ENCODE measurements around the gene BMPER.

BMPER gene

GRCh38 chr7:34111031-34111430, 205.7 kb downstream of the BMPER start:
- Histone ChIP-seq H3K27ac (ENCODE audit: low read depth, low read length, severe bottlenecking) (no peak overlapping the region), H3K36me3 (ENCODE audit: control insufficient read depth, insufficient read depth, low read length) (peaks cover 27% of the 10 kb centered on the region), H3K4me1 (ENCODE audit: control insufficient read depth, insufficient read depth, low read length, poor library complexity, severe bottlenecking) (no peaks in the 10 kb centered on the region), H3K9me3 (ENCODE audit: control insufficient read depth, low read length) (peaks cover 5% of the 10 kb centered on the region), H3K4me3 (ENCODE audit: extremely low read depth, insufficient read depth, low read length, poor library complexity, severe bottlenecking) (no peak overlapping the region)
- WGBS, 2 experiments (ENCODE audit: insufficient coverage in 2 of 2): 96 to 100% methylated on average over 3 of the region's 3 CpGs

GRCh38 chr7:34115503-34115902, 210.2 kb downstream of the BMPER start:
- Histone ChIP-seq H3K36me3 (ENCODE audit: control insufficient read depth, insufficient read depth, low read length) (peaks cover 11% of the 10 kb centered on the region), H3K4me1 (ENCODE audit: control insufficient read depth, insufficient read depth, low read length, poor library complexity, severe bottlenecking) (no peaks in the 10 kb centered on the region), H3K9me3 (ENCODE audit: control insufficient read depth, low read length) (peaks cover 5% of the 10 kb centered on the region), H3K4me3 (ENCODE audit: extremely low read depth, insufficient read depth, low read length, poor library complexity, severe bottlenecking) (no peak overlapping the region), H3K27ac (ENCODE audit: low read depth, low read length, severe bottlenecking) (no peak overlapping the region)
- WGBS, 2 experiments (ENCODE audit: insufficient coverage in 2 of 2): no CpG with 5 or more reads among the region's 1 CpG

- Histone ChIP-seq H3K4me3 (ENCODE audit: extremely low read depth, insufficient read depth, low read length, poor library complexity, severe bottlenecking) (no peak overlapping the region), H3K9me3 (ENCODE audit: control insufficient read depth, low read length) (peaks cover 5% of the 10 kb centered on the region), H3K36me3 (ENCODE audit: control insufficient read depth, insufficient read depth, low read length) (peaks cover 11% of the 10 kb centered on the region), H3K27ac (ENCODE audit: low read depth, low read length, severe bottlenecking) (no peak overlapping the region), H3K4me1 (ENCODE audit: control insufficient read depth, insufficient read depth, low read length, poor library complexity, severe bottlenecking) (no peaks in the 10 kb centered on the region)
- WGBS, 2 experiments (ENCODE audit: insufficient coverage in 2 of 2): 100% methylated on average over 1 of the region's 3 CpGs; no CpG with 5 or more reads in 1 of the 2 experiments
These were observed 212.2 kb downstream of the BMPER start for GRCh38 chr7:34117573-34117972.

- Histone ChIP-seq H3K4me1 (ENCODE audit: control insufficient read depth, insufficient read depth, low read length, poor library complexity, severe bottlenecking) (no peaks in the 10 kb centered on the region), H3K27ac (ENCODE audit: low read depth, low read length, severe bottlenecking) (no peak overlapping the region), H3K36me3 (ENCODE audit: control insufficient read depth, insufficient read depth, low read length) (peaks cover 9% of the 10 kb centered on the region), H3K4me3 (ENCODE audit: extremely low read depth, insufficient read depth, low read length, poor library complexity, severe bottlenecking) (no peak overlapping the region), H3K9me3 (ENCODE audit: control insufficient read depth, low read length) (peaks cover 13% of the 10 kb centered on the region)
- no CpG with 5 or more reads among the region's 1 CpG for WGBS, 2 experiments (ENCODE audit: insufficient coverage in 2 of 2)
These were observed 216.0 kb downstream of the BMPER start for GRCh38 chr7:34121366-34121765.

GRCh38 chr7:34123316-34123715, 218.0 kb downstream of the BMPER start:
- Histone ChIP-seq H3K27ac (ENCODE audit: low read depth, low read length, severe bottlenecking) (no peak overlapping the region), H3K4me1 (ENCODE audit: control insufficient read depth, insufficient read depth, low read length, poor library complexity, severe bottlenecking) (no peaks in the 10 kb centered on the region), H3K9me3 (ENCODE audit: control insufficient read depth, low read length) (peaks cover 13% of the 10 kb centered on the region), H3K4me3 (ENCODE audit: extremely low read depth, insufficient read depth, low read length, poor library complexity, severe bottlenecking) (no peak overlapping the region), H3K36me3 (ENCODE audit: control insufficient read depth, insufficient read depth, low read length) (peaks cover 9% of the 10 kb centered on the region)
- WGBS, 2 experiments (ENCODE audit: insufficient coverage in 2 of 2): 88 to 100% methylated on average over 1 to 2 of the region's 2 CpGs

GRCh38 chr7:34124765-34125164, 219.4 kb downstream of the BMPER start:
- Histone ChIP-seq H3K36me3 (ENCODE audit: control insufficient read depth, insufficient read depth, low read length) (peaks cover 9% of the 10 kb centered on the region), H3K9me3 (ENCODE audit: control insufficient read depth, low read length) (peaks cover 13% of the 10 kb centered on the region), H3K4me3 (ENCODE audit: extremely low read depth, insufficient read depth, low read length, poor library complexity, severe bottlenecking) (no peak overlapping the region), H3K27ac (ENCODE audit: low read depth, low read length, severe bottlenecking) (no peak overlapping the region), H3K4me1 (ENCODE audit: control insufficient read depth, insufficient read depth, low read length, poor library complexity, severe bottlenecking) (no peaks in the 10 kb centered on the region)
- no CpG with 5 or more reads among the region's 1 CpG for WGBS, 2 experiments (ENCODE audit: insufficient coverage in 2 of 2)

- peaks cover 20% of the 10 kb centered on the region for H3K4me1 ChIP-seq (ENCODE audit: control insufficient read depth, insufficient read depth, low read length, poor library complexity, severe bottlenecking)
- peaks cover 9% of the 10 kb centered on the region for H3K36me3 ChIP-seq (ENCODE audit: control insufficient read depth, insufficient read depth, low read length)
- H3K27ac ChIP-seq (ENCODE audit: low read depth, low read length, severe bottlenecking): no peak overlapping the region
- no peak overlapping the region for H3K4me3 ChIP-seq (ENCODE audit: extremely low read depth, insufficient read depth, low read length, poor library complexity, severe bottlenecking)
- peaks cover 5% of the 10 kb centered on the region for H3K9me3 ChIP-seq (ENCODE audit: control insufficient read depth, low read length)
- 88% methylated on average over 1 of the region's 5 CpGs; no CpG with 5 or more reads in 1 of the 2 experiments for WGBS, 2 experiments (ENCODE audit: insufficient coverage in 2 of 2)
These were observed 223.4 kb downstream of the BMPER start for GRCh38 chr7:34128762-34129161.

GRCh38 chr7:34130558-34131295, 225.4 kb downstream of the BMPER start:
- peak overlapping the region; percentile 51 for H3K27ac ChIP-seq (ENCODE audit: low read depth, low read length, severe bottlenecking)
- no peak overlapping the region for H3K4me3 ChIP-seq (ENCODE audit: extremely low read depth, insufficient read depth, low read length, poor library complexity, severe bottlenecking)
- peaks cover under 1% of the 10 kb centered on the region for H3K36me3 ChIP-seq (ENCODE audit: control insufficient read depth, insufficient read depth, low read length)
- no peaks in the 10 kb centered on the region for H3K9me3 ChIP-seq (ENCODE audit: control insufficient read depth, low read length)
- peaks cover 35% of the 10 kb centered on the region for H3K4me1 ChIP-seq (ENCODE audit: control insufficient read depth, insufficient read depth, low read length, poor library complexity, severe bottlenecking)
- 93 to 98% methylated on average over 3 to 4 of the region's 5 CpGs for whole genome bisulfite sequencing, 2 experiments (ENCODE audit: insufficient coverage in 2 of 2)

- peak overlapping the region; percentile 39 for H3K27ac ChIP-seq (ENCODE audit: low read depth, low read length, severe bottlenecking)
- no peaks in the 10 kb centered on the region for H3K9me3 ChIP-seq (ENCODE audit: control insufficient read depth, low read length)
- 93 to 98% methylated on average over 7 to 8 of the region's 9 CpGs for WGBS, 2 experiments (ENCODE audit: insufficient coverage in 2 of 2)
- H3K4me1 ChIP-seq (ENCODE audit: control insufficient read depth, insufficient read depth, low read length, poor library complexity, severe bottlenecking): peaks cover 35% of the 10 kb centered on the region
- H3K4me3 ChIP-seq (ENCODE audit: extremely low read depth, insufficient read depth, low read length, poor library complexity, severe bottlenecking): no peak overlapping the region
- no peaks in the 10 kb centered on the region for H3K36me3 ChIP-seq (ENCODE audit: control insufficient read depth, insufficient read depth, low read length)
These were observed 226.0 kb downstream of the BMPER start for GRCh38 chr7:34131371-34131770.

GRCh38 chr7:34133356-34133982, 228.1 kb downstream of the BMPER start:
- no peak overlapping the region for H3K4me3 ChIP-seq (ENCODE audit: extremely low read depth, insufficient read depth, low read length, poor library complexity, severe bottlenecking)
- peak overlapping the region; percentile 91 for H3K27ac ChIP-seq (ENCODE audit: low read depth, low read length, severe bottlenecking)
- no peaks in the 10 kb centered on the region for H3K36me3 ChIP-seq (ENCODE audit: control insufficient read depth, insufficient read depth, low read length)
- peaks cover 35% of the 10 kb centered on the region for H3K4me1 ChIP-seq (ENCODE audit: control insufficient read depth, insufficient read depth, low read length, poor library complexity, severe bottlenecking)
- H3K9me3 ChIP-seq (ENCODE audit: control insufficient read depth, low read length): no peaks in the 10 kb centered on the region
- WGBS, 2 experiments (ENCODE audit: insufficient coverage in 2 of 2): 90 to 92% methylated on average over 7 to 8 of the region's 8 CpGs
